Astrocyte (in vitro differentiated cells and primary cell): Measurements from ENCODE around the gene SUSD6.

Source experiments
- CTCF ChIP-seq: IDR thresholded peaks from 2 replicates; pipeline ENCODE4 v1.5.1; 2011; ENCODE audit warnings: low read depth, mild to moderate bottlenecking, inconsistent platforms, low read length, moderate library complexity; ENCODE audit not compliant: insufficient read depth
- EZH2 ChIP-seq: IDR thresholded peaks from 2 replicates; pipeline ENCODE4 v1.6.1; 2012; ENCODE audit warnings: mild to moderate bottlenecking, low read length, inconsistent platforms; ENCODE audit not compliant: insufficient read depth

DNA sequence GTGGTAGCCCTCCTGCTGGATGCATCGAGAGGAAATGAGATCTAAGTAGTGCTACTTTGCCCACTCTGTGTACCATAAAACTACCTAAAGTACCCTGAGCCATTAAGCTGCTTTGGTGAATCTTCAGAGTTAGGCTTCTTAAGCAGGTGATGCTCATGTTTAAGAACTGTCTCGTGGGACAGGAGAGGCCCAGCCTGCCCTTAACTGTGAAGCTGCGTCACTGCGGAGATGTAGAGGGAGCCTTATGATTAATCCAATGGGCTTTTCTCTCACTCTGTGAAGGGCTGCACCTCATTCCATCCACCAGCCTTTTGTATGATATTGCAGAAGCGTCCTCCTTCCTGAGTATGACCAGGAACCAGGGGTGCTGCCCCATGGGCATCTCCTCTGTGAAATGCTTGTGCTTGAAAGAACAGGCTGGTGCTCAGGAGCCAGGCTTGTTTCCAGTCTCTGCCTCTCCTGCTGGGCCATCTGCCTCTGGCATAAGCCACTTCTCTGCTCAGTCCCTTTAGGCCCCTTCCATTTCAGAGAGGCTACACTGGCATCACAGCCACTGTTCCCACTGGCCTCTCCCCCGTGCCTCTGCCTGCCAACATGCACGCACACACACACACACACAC lies 30.0 kb upstream of the SUSD6 start:
- TF ChIP-seq CTCF (no peak), EZH2 (no peak)
